ENCODE data around the gene KIR2DL3.
"Not testable (repeated sequence)": the region's sequence is repeated elsewhere in the genome, so short reads cannot be mapped to it uniquely, and the experiment has no call there.

KIR2DL3 gene

GRCh38 chr19:54744080-54744479, 5.8 kb downstream of the KIR2DL3 start:
- not testable (repeated sequence) for DNase-seq (ENCODE audit: low spot score)

GRCh38 chr19:54747614-54748322, 9.5 kb downstream of the KIR2DL3 start:
- not testable (repeated sequence) for DNase-seq (ENCODE audit: low spot score)

- DNase-seq (ENCODE audit: low spot score): not testable (repeated sequence)
Observed at GRCh38 chr19:54750276-54750675, 12.0 kb downstream of the KIR2DL3 start.

GRCh38 chr19:54756204-54757110, 18.1 kb downstream of the KIR2DL3 start:
- not testable (repeated sequence) for DNase-seq (ENCODE audit: low spot score)

- DNase-seq (ENCODE audit: low spot score): not testable (repeated sequence)
Observed at GRCh38 chr19:54758577-54758976, 20.3 kb downstream of the KIR2DL3 start.

GRCh38 chr19:54764219-54764618, 25.9 kb downstream of the KIR2DL3 start:
- not testable (repeated sequence) for DNase-seq (ENCODE audit: low spot score)

- DNase-seq (ENCODE audit: low spot score): not testable (repeated sequence)
Observed at GRCh38 chr19:54766464-54766863, 28.2 kb downstream of the KIR2DL3 start.

- not testable (repeated sequence) for DNase-seq (ENCODE audit: low spot score)
Observed at GRCh38 chr19:54769646-54770045, 31.3 kb downstream of the KIR2DL3 start, which contains the start of gene KIR2DL1. TSS of gene KIR2DL1 (plus strand) at chr19:54769793. CDS start at chr19:54769851, 58 bp downstream.

GRCh38 chr19:54770511-54770910, 32.2 kb downstream of the KIR2DL3 start:
- DNase-seq (ENCODE audit: low spot score): not testable (repeated sequence)

GRCh38 chr19:54771018-54771960, 33.0 kb downstream of the KIR2DL3 start:
- DNase-seq (ENCODE audit: low spot score): not testable (repeated sequence)

- DNase-seq (ENCODE audit: low spot score): not testable (repeated sequence)
Observed at GRCh38 chr19:54772666-54773065, 34.4 kb downstream of the KIR2DL3 start.

- DNase-seq (ENCODE audit: low spot score): not testable (repeated sequence)
Observed at GRCh38 chr19:54775095-54775815, 36.9 kb downstream of the KIR2DL3 start.

- not testable (repeated sequence) for DNase-seq (ENCODE audit: low spot score)
Observed at GRCh38 chr19:54775830-54776229, 37.5 kb downstream of the KIR2DL3 start.

GRCh38 chr19:54777851-54778250, 39.5 kb downstream of the KIR2DL3 start:
- DNase-seq (ENCODE audit: low spot score): not testable (repeated sequence)

- not testable (repeated sequence) for DNase-seq (ENCODE audit: low spot score)
Observed at GRCh38 chr19:54778896-54779295, 40.6 kb downstream of the KIR2DL3 start.

GRCh38 chr19:54782916-54783315, 44.6 kb downstream of the KIR2DL3 start:
- not testable (repeated sequence) for DNase-seq (ENCODE audit: low spot score)

- DNase-seq (ENCODE audit: low spot score): not testable (repeated sequence)
Observed at GRCh38 chr19:54786091-54786723, 47.9 kb downstream of the KIR2DL3 start.

- not testable (repeated sequence) for DNase-seq (ENCODE audit: low spot score)
Observed at GRCh38 chr19:54788154-54788553, 49.8 kb downstream of the KIR2DL3 start.

GRCh38 chr19:54790711-54791110, 52.4 kb downstream of the KIR2DL3 start:
- no peak for DNase-seq (ENCODE audit: low spot score)

GRCh38 chr19:54791476-54791875, 53.2 kb downstream of the KIR2DL3 start:
- no peak for DNase-seq (ENCODE audit: low spot score)
